ENCODE measurements around the gene THYN1. TPM values are rescaled to one million over a fixed set of nuclear protein-coding genes. Genes with fewer than 3 reads are reported as not detected.

The THYN1 gene
- total RNA-seq, 4 donors from 2014 or later = 12.7 to 27.8 (median 17.2) TPM

DNA sequence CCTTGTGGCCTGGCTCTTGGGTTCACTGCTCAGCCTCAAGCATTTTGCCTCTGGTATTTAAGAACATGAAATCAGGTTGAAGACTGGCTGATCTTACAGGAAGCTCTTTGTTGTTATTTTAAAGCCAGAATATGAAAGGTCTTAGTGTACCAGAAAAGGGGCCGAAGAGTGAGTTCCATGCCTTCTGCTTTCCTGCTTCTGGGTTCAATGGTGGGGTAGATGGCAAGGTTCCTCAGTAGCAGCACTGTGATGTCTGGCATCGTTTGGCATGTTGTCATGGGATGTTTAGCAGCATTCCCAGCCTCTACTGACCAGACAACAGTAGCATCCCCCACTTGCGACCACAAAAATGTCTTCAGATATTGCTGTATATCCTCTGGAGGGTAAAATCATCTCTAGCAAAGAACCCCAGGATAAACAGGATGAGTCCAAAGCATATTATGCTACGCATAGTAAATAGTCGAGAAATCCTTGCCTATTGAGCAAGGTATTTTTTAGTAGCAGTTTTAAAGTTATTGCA lies 26.3 kb downstream of the THYN1 start:
- Histone ChIP-seq H3K27ac (no peak overlapping the region), H3K4me3 (no peak overlapping the region), H3K4me1 (peaks cover 39 to 56% of the 10 kb centered on the region in 2 donors), H3K36me3 (no peaks in the 10 kb centered on the region), H3K9me3 (no peaks in the 10 kb centered on the region), H3K27me3 (no peaks in the 10 kb centered on the region)
- no peak for DNase-seq
- no peak for TF ChIP-seq POLR2A (IDR thresholded peaks at IDR 0.05)
- TF ChIP-seq, protein P1, sequence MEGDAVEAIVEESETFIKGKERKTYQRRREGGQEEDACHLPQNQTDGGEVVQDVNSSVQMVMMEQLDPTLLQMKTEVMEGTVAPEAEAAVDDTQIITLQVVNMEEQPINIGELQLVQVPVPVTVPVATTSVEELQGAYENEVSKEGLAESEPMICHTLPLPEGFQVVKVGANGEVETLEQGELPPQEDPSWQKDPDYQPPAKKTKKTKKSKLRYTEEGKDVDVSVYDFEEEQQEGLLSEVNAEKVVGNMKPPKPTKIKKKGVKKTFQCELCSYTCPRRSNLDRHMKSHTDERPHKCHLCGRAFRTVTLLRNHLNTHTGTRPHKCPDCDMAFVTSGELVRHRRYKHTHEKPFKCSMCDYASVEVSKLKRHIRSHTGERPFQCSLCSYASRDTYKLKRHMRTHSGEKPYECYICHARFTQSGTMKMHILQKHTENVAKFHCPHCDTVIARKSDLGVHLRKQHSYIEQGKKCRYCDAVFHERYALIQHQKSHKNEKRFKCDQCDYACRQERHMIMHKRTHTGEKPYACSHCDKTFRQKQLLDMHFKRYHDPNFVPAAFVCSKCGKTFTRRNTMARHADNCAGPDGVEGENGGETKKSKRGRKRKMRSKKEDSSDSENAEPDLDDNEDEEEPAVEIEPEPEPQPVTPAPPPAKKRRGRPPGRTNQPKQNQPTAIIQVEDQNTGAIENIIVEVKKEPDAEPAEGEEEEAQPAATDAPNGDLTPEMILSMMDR (IDR thresholded peaks at IDR 0.05 in 4 of 5, conservative IDR thresholded peaks at IDR 0.05 in 1 of 5) = no peak
- in situ Hi-C loops (cut with MboI; ENCODE audit: low sequenced_read_pairs in 4 of 4) (no loop called here), intact Hi-C loops (cut with DNase I; ENCODE audit: low total_unique reads) (loop anchor here (10.0 kb wide), 2 partner anchors 108 to 272 kb away; partner anchors contain the start of genes GLB1L2 and IGSF9B)
- ATAC-seq = no peak

DNA sequence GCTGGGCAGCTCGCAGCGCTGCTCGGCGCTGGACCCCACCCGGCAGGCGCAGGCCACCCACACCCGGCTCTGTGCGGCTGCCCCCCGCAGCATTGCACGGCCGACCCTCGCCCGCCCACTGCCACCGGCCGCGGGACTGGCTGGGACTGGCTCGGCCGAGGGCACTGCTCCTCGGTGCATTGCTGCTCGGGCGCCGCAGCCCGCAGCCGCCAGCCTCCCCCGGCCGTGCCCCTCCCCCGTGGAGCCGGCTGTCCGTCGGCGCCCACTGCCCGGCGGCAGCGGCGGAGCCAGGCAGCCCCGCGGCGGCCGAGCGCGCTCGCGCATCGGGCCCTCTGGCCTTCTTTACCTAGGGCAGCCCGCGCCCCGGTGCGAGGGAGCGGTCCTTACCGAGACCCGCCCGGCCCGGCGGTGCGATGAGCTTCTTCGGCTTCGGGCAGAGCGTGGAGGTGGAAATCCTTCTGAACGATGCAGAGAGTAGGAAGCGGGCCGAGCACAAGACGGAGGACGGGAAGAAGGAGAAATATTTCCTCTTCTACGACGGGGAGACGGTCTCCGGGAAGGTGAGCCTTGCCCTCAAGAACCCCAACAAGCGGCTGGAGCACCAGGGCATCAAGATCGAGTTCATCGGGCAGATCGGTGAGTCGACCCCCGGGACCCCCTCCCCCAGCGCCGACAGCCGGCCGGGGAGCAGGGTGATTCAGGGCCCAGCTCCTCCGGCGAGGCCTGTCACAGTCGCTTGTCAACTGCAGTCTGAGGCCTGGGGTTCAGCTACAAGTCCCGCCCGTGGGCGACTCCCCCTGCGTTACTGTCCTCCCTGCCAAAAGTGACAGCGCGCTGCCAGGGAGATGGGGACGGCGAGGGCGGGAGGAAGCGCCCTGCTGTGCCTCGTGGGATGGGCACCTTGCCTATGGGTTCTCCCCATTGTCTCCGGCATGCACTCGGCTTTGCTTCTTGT lies 28.2 kb downstream of the THYN1 start:
- Histone ChIP-seq H3K4me1 (peaks cover 35 to 38% of the 10 kb centered on the region in 2 donors), H3K9me3 (no peaks in the 10 kb centered on the region), H3K27ac (peak overlapping the region; percentile 89 to 98 (median 98)), H3K27me3 (no peaks in the 10 kb centered on the region), H3K36me3 (peaks cover 0 to 1% of the 10 kb centered on the region in 2 donors), H3K4me3 (peak overlapping the region; percentile 78 to 88 (median 85))
- intact Hi-C loops (cut with DNase I; ENCODE audit: low total_unique reads) (loop anchor here (1.0 to 10.0 kb wide), 5 partner anchors 28 to 270 kb away; partner anchors contain the start of genes ACAD8, GLB1L2, IGSF9B and THYN1), in situ Hi-C loops (cut with MboI; ENCODE audit: low sequenced_read_pairs in 4 of 4) (no loop called here)
- TF ChIP-seq, protein P1 (IDR thresholded peaks at IDR 0.05 in 4 of 5, conservative IDR thresholded peaks at IDR 0.05 in 1 of 5) = no peak
- TF ChIP-seq POLR2A (IDR thresholded peaks at IDR 0.05) = no peak
- ATAC-seq (peak; percentile 42 to 51), DNase-seq (peak; percentile 12 to 51)

DNA sequence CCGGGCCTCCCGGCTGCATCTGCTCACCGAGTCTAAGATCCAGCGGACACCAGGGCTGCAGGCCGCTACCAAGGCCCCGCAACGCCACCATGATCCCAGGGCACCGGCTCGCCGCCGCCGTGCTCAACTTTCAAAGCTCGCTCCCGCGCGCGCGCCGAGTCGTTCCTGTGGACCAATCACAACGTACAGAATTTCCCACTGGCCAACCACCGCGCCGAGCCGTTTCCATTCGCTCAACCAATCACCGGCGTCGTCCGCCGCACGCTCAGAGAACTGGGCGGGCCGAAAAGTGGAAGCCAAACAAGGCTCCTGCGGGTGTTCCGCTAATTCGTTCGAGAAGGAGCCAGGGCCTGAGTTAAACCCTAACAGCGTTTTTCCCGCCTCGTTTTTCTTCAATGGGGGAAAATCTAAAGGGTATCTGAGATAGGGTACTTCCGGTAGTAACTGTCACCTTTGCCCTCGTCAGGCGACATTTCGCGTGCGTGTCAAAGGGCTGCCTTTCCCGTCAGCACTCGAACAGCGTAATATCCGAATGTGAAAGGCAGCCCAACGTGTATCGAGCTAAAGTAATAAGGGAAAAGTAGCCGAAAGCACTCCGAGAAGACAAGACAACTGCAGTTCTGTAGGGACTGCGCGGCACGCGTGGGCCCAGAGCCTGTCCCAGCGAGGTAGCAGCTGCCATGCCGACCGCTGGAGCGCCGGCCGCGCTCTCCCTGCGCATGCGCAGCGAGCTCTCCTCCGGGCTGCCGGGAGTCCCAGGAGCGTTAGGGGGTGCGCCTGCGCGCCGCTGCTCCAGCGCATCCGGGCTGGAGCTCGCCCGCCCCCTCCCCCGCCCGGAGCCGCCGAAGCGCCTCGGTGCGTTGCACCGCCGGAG lies 29.1 kb downstream of the THYN1 start, which contains the start of the genes NCAPD3 and VPS26B:
Gene NCAPD3 (minus strand): TSS at position 132 of the 874 bp plus-strand sequence. CDS start 41 bp downstream, at position 91.
Gene VPS26B (plus strand): TSS at position 836 of the 874 bp plus-strand sequence. CDS start 452 bp downstream, outside the sequence.
- DNase-seq (peak; percentile 93 to 96), ATAC-seq (peak; percentile 93)
- Histone ChIP-seq H3K9me3 (no peaks in the 10 kb centered on the region), H3K36me3 (peaks cover 0 to 9% of the 10 kb centered on the region in 2 donors), H3K27me3 (no peaks in the 10 kb centered on the region), H3K4me3 (peak within 1 kb of the TSS; percentile 78 to 88 (median 85)), H3K4me1 (peaks cover 32 to 37% of the 10 kb centered on the region in 2 donors), H3K27ac (peak within 1 kb of the TSS; percentile 89 to 98 (median 98))
- TF ChIP-seq POLR2A (IDR thresholded peaks at IDR 0.05) = peak; percentile 99 to 100
- TF ChIP-seq, protein P1 (IDR thresholded peaks at IDR 0.05 in 4 of 5, conservative IDR thresholded peaks at IDR 0.05 in 1 of 5) = peak in 1 of 5 experiments; percentile 9
- in situ Hi-C loops (cut with MboI; ENCODE audit: low sequenced_read_pairs in 4 of 4) = no loop called here
- intact Hi-C loops (cut with DNase I; ENCODE audit: low total_unique reads) = loop anchor here (1.0 to 10.0 kb wide), 5 partner anchors 29 to 269 kb away; partner anchors contain the start of genes ACAD8, GLB1L2, IGSF9B and THYN1

DNA sequence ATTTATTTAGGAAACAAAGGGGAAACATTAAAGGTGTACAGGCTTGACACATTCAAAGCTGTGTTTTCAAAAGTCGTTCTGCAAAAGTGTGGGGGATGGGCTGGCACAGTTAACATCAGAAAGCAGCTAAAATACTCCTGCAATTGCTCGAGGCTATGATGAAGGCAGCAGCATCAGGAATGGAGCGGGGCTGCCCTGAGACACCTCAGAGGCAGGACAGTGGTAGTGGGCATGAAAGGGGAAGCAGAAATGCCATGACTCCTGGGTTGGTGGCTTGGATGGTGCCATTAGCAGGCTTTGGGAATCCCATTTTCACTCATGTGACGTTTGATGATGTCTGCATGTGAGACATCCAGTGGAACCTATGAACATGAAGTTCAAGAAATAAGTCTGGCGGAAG lies 30.0 kb downstream of the THYN1 start:
- TF ChIP-seq, protein P1 (IDR thresholded peaks at IDR 0.05 in 4 of 5, conservative IDR thresholded peaks at IDR 0.05 in 1 of 5) = no peak
- no peak for TF ChIP-seq POLR2A (IDR thresholded peaks at IDR 0.05)
- H3K27ac ChIP-seq = peak overlapping the region in 2 of 4 donors; percentile 97 to 98

More for the DNA sequence above, 30.0 kb downstream of the THYN1 start:
- intact Hi-C loops (cut with DNase I; ENCODE audit: low total_unique reads) = loop anchor here (5.0 to 10.0 kb wide), 4 partner anchors 106 to 268 kb away; partner anchors contain the start of genes GLB1L2 and IGSF9B
- no peak for DNase-seq
- no peaks in the 10 kb centered on the region for H3K9me3 ChIP-seq
- H3K27me3 ChIP-seq = no peaks in the 10 kb centered on the region
- in situ Hi-C loops (cut with MboI; ENCODE audit: low sequenced_read_pairs in 4 of 4) = no loop called here
- peaks cover 32 to 37% of the 10 kb centered on the region in 2 donors for H3K4me1 ChIP-seq
- peaks cover 0 to 18% of the 10 kb centered on the region in 2 donors for H3K36me3 ChIP-seq
- peak overlapping the region; percentile 78 to 88 (median 85) for H3K4me3 ChIP-seq
- no peak for ATAC-seq

Measured in gastrocnemius medialis (tissue), 4 donors.